Coronary artery (tissue), 2 donors: ENCODE measurements around the gene OPN4.

Experiments used
- DNase-seq: peaks from one replicate; pipeline ENCODE4 v3.0.0-alpha.2; 2017; ENCODE audit warnings: low spot score
- H3K27ac ChIP-seq, 2 donors: fragments of 200-600 bp; sonication (generic); one replicate each; pipeline ENCODE4 v1.5.1; 2016 to 2019
- H3K4me3 ChIP-seq: fragments of 200-600 bp; sonication (generic); 2 replicates; pipeline ENCODE4 v1.5.1; 2016; ENCODE audit warnings: mild to moderate bottlenecking, moderate library complexity
- TF ChIP-seq, protein P1 (sequence below): fragments of 200-600 bp; sonication (generic); IDR thresholded peaks from one replicate; pipeline ENCODE4 v1.5.1; 2019; ENCODE audit warnings: antibody characterized with exemption

OPN4 gene

DNA sequence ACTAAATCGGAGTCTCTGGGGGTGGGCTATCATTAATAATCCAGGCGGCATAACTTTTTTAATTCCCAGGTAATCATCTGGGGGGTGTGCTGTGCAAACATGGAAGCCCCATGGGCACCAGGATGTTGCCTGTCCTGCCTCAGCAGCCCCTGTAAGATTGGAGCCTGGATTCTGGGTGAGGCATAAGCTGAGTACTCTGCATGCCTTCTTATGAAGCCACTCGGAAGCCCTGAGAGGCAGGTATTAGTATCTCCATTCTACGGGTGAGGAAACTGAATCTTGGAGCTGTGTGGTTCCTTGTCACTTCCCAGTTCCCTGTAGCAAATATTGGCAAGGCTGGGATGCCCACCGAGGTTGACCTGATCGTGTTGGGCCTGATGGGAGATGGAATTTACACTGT is 7.4 kb upstream of the OPN4 start:
- no peak overlapping the region for H3K27ac ChIP-seq
- DNase-seq: no peak

DNA sequence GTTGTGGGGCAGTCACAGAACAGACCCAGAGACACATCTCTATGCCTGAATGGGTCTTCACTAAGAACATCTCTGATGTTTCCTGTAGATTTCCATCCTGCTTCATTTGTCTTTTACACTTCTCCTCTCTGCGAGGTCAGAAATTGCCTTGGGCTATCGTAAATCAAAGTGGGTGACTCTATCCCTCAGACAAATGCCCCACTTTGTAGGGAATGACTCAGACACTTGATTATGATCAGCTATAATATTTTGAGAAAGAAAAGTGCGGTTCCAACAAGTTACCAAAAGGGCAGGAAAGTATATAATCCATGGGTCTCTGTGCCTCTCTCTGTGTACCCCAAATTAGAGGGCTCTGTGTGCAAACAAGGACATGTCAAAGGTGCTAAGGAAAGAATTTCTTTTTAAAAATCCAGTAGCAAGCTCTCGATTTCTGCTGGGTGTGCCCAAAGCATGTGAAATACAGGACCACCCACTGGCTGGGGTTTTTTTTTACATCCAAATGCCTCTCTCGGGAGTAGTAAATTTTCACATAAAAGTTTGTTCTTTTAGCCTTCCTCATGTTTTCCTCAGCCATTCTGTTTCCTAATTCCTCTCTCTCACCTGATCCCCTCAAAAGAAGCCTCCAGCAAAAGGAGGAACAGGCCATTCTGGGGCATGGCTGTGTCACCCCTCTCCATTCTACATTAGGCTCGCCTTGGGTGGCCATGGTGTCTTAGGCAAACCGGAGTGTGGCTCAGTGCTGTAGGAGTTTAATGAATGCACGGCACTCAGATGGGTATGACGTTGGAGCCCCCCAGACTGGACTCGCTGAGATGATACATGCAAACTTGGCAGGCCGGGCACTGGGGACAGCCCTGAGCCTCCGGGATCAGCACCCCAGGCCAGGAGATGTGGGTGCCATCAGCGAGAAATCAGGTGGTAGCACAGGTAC is 6.3 kb upstream of the OPN4 start:
- Histone ChIP-seq H3K27ac (peak overlapping the region in 1 of 2 donors; percentile 45), H3K4me3 (no peak overlapping the region)
- DNase-seq: no peak
- TF ChIP-seq, protein P1, sequence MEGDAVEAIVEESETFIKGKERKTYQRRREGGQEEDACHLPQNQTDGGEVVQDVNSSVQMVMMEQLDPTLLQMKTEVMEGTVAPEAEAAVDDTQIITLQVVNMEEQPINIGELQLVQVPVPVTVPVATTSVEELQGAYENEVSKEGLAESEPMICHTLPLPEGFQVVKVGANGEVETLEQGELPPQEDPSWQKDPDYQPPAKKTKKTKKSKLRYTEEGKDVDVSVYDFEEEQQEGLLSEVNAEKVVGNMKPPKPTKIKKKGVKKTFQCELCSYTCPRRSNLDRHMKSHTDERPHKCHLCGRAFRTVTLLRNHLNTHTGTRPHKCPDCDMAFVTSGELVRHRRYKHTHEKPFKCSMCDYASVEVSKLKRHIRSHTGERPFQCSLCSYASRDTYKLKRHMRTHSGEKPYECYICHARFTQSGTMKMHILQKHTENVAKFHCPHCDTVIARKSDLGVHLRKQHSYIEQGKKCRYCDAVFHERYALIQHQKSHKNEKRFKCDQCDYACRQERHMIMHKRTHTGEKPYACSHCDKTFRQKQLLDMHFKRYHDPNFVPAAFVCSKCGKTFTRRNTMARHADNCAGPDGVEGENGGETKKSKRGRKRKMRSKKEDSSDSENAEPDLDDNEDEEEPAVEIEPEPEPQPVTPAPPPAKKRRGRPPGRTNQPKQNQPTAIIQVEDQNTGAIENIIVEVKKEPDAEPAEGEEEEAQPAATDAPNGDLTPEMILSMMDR: no peak

More for the DNA sequence above, 7.4 kb upstream of the OPN4 start:
- TF ChIP-seq, protein P1: no peak
- no peak overlapping the region for H3K4me3 ChIP-seq

DNA sequence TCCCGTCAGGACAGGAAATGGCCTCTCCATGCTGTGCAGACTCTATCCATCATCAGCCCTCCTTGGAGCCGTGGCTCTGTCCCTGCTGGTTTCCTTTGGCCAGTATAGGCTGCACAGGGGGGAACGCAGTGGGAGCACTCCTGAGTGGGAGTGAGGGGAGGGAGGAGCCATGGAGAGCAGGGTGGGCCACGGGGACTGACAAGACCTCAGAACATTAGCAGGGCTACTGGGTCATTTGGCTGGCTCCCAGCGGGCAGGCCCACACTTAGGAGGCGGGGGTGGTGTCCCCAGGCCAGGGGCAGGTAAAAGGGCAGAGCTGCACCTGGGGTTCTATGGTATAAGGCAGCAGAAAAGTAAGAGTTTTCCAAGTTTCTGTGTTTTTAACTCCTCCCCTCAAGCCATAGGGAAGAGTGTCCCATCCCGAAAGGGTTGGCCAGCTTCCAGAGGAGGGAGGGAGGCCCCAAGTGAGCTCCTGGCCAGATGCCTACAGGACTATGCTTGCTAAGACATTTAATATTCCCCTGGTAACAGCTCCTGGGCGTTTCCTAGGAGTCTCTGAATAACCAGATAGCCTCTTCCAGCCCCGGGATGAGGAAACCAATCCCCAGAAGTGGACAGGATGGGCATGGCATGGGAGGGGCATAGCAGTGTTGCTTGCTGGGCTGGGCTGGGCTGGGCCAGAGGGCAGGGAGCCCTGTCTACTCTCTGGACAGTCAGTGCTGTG is 5.5 kb upstream of the OPN4 start:
- Histone ChIP-seq H3K4me3 (no peak overlapping the region), H3K27ac (peak overlapping the region in 1 of 2 donors; percentile 45)
- peak; percentile 81 for DNase-seq
- TF ChIP-seq, protein P1: no peak

DNA sequence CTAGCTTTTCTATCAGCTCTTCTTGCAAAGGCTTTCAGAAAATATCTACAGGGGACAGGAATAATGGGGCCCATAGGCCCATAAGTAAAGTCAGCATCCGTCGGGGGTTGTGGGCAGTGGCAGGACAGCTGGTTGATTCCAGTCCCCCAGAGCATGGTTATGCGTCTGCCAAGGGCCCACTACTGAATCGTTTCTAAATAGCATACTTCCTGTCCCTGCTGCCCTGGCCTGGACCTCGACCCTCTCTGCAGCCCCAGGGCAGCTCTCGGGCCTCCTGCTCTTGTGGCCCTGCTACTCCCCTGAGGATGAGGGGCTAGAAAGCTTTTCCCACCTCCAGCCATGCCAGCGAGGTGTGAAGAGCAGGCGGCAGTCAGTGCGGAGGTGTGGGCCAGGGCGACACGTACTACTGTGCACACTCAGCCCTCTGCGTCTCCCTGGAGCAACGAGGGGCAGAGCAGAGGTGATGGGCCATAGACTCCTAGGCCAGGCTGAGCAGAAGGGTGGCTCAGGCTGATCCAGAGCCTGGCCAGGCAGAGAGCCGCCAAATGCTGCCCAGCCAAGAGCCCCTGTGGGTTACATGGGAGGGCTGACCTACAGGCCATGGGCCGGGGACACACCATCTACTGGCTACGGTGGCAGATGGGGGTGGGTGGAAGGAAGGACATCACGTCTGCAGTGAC is 4.7 kb upstream of the OPN4 start:
- peak; percentile 69 for DNase-seq

DNA sequence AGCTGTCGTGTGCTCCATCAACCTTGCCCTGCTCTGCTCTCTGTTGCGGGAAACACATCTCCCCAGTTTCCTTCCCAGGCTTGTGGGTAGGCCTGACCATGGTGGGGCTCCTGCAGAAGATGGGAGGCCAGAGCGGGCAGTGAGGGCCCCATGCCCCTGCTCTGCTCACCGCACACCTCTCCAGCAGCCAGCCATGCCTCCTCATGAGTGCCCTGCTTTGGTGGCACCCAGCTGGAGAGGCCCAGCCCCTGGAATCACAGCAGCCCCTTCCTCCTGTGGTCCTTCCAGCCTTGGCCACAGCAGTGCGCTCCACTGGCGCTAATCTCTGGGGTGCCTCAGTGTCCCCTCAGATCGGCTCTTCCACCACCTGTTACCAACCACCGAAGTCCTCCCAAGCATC is 4.2 kb upstream of the OPN4 start:
- H3K4me3 ChIP-seq: no peak overlapping the region
- TF ChIP-seq, protein P1: no peak
- H3K27ac ChIP-seq: peak overlapping the region in 1 of 2 donors; percentile 49
- no peak for DNase-seq

More for the DNA sequence above, 4.7 kb upstream of the OPN4 start:
- H3K4me3 ChIP-seq: no peak overlapping the region
- TF ChIP-seq, protein P1: no peak
- H3K27ac ChIP-seq: peak overlapping the region in 1 of 2 donors; percentile 49

DNA sequence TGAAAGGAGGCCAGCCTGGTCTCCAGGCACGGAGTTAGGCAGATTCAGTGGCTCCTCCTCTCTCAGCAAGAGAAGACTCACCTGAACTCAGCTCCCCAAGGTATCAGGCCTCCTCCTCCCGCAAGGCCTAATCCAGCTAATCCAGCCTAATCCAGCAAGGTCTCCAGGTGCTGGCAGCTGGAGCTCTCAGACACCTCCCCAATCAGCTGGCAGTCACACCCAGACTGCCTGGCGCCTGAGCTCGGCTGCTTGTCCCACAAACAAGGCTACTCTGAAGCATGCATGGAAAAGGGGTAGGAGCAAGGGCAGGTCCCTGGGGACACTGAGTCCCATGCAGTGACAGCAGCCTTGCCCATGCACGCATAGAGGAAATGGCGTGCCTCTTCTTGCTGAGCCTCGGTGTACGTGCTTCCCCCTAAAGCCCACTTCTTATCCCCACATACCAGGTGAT is 3.3 kb upstream of the OPN4 start:
- H3K27ac ChIP-seq: peak overlapping the region in 1 of 2 donors; percentile 49
- TF ChIP-seq, protein P1: no peak
- DNase-seq: peak; percentile 65
- H3K4me3 ChIP-seq: no peak overlapping the region
